Kidney (tissue), 14 donors: ENCODE data around the gene ARHGAP23. TPM values are rescaled to one million over a fixed set of nuclear protein-coding genes. Genes with fewer than 3 reads are reported as not detected.
"Not testable (repeated sequence)": the region's sequence is repeated elsewhere in the genome, so short reads cannot be mapped to it uniquely, and the experiment has no call there.

ENCODE experiments used
- DNase-seq, 5 donors: peaks; one replicate each; pipeline ENCODE4 v3.0.0-alpha.2; 2013 to 2020
- FAIRE-seq: peaks from 2 replicates; lab custom pipeline; 2012; peaks lifted over from hg19 to GRCh38; lab: Jason Lieb, UNC
- H3K27ac ChIP-seq, 2 donors: one replicate each; pipeline ENCODE4 v1.7.0; 2013; ENCODE audit warnings: low read depth in 2 of 2, low read length in 2 of 2, inconsistent platforms in 1 of 2
- H3K27me3 ChIP-seq: one replicate; pipeline ENCODE4 v1.7.1; 2013; ENCODE audit warnings: low read length, inconsistent platforms; ENCODE audit not compliant: control insufficient read depth, insufficient read depth
- H3K36me3 ChIP-seq, 3 donors: one replicate each; pipeline versions ENCODE4 v1.7.0 to v1.7.1; 2013; ENCODE audit warnings: low read length in 3 of 3, control low read depth in 1 of 3, inconsistent platforms in 1 of 3; ENCODE audit not compliant: insufficient read depth in 3 of 3, control insufficient read depth in 2 of 3
- H3K4me1 ChIP-seq, 3 donors: one replicate each; pipeline versions ENCODE4 v1.7.0 to v1.7.1; 2013; ENCODE audit warnings: low read length in 3 of 3, inconsistent platforms in 1 of 3, low read depth in 1 of 3; ENCODE audit not compliant: control insufficient read depth in 2 of 3, insufficient read depth in 2 of 3
- H3K4me3 ChIP-seq, 3 donors: one replicate each; pipeline versions ENCODE4 v1.7.0 to v1.8.1; 2013; ENCODE audit warnings: low read length in 3 of 3, control low read depth in 1 of 3, inconsistent platforms in 1 of 3
- H3K9ac ChIP-seq, 3 donors: one replicate each; pipeline versions ENCODE4 v1.7.0 to v1.7.1; 2013; ENCODE audit warnings: low read length in 3 of 3, control low read depth in 1 of 3, inconsistent platforms in 1 of 3
- H3K9me3 ChIP-seq, 3 donors: one replicate each; pipeline versions ENCODE4 v1.7.0 to v1.7.1; 2013; ENCODE audit warnings: low read length in 3 of 3, control low read depth in 1 of 3, inconsistent platforms in 1 of 3; ENCODE audit not compliant: control insufficient read depth in 2 of 3, insufficient read depth in 1 of 3
- CTCF ChIP-seq: IDR thresholded peaks from 3 replicates; pipeline ENCODE4 v1.5.1; 2012; ENCODE audit warnings: mild to moderate bottlenecking, moderate library complexity, borderline replicate concordance; ENCODE audit not compliant: insufficient read depth; ENCODE audit errors: extremely low read depth
- intact Hi-C: fragments of 100-400 bp; cut with DNase I; formaldehyde crosslinking; loops from one replicate; pipeline ENCODE4 v1.11.1; 2022
- polyA plus RNA-seq: library from polyadenylated mRNA; stranded (reverse); fragments of 350-450 nt; fragmentation: Illumina TruSeq; extraction: RNeasy Lipid Tissue Mini Kit (QIAGEN cat#74804); gene quantifications from one replicate; pipeline ENCODE4 v1.2.3, GENCODE V29; 2014; ENCODE audit warnings: low read depth, low replicate concordance; ENCODE audit not compliant: insufficient read depth
- total RNA-seq: library from RNA; stranded (reverse); fragmentation: NEBNext Ultra II Directional; extraction: Animal tissue kit (Norgen Biotek cat#: 25700); gene quantifications from one replicate; pipeline ENCODE4 v1.2.1, GENCODE V29; 2021
- donor health status: control.
- donor health status: control.
- donor health status: control.
- donor health status: control.
- donor health status: control.
- donor health status: DM: yes; HTN: yes; CAD: no.
- donor health status: Normal renal cell carcinoma (clear cell type).

ARHGAP23 gene
- total and polyA plus RNA-seq, 2 donors from 2014 or later = 7.6 to 53.8 TPM

GRCh38 chr17:38498353-38498752, 70.1 kb downstream of the ARHGAP23 start:
- no peak overlapping the region for H3K4me3 ChIP-seq
- FAIRE-seq (no peak), DNase-seq (peak in 1 of 5 donors; percentile 63)
- no peak overlapping the region for H3K27ac ChIP-seq
- TF ChIP-seq CTCF = no peak
- H3K4me1 ChIP-seq = no peaks in the 10 kb centered on the region
- intact Hi-C loops = loop anchor here (10.0 kb wide), 1 partner anchor 64 kb away; no protein-coding TSS in a partner anchor
- H3K9ac ChIP-seq = no peak overlapping the region
- H3K36me3 ChIP-seq = no peaks in the 10 kb centered on the region
- H3K9me3 ChIP-seq = no peaks in the 10 kb centered on the region
- no peaks in the 10 kb centered on the region for H3K27me3 ChIP-seq

- FAIRE-seq, H3K27ac ChIP-seq, H3K4me1 ChIP-seq, H3K36me3 ChIP-seq, H3K4me3 ChIP-seq, H3K9me3 ChIP-seq, H3K9ac ChIP-seq, H3K27me3 ChIP-seq: not testable (repeated sequence)
- peak in 1 of 5 donors; percentile 18 for DNase-seq
- intact Hi-C loops = loop anchor here (10.0 kb wide), 1 partner anchor 64 kb away; no protein-coding TSS in a partner anchor
Observed at GRCh38 chr17:38499230-38499629, 71.0 kb downstream of the ARHGAP23 start.

GRCh38 chr17:38501718-38502117, 73.5 kb downstream of the ARHGAP23 start:
- intact Hi-C loops, H3K36me3 ChIP-seq, H3K9ac ChIP-seq, H3K4me1 ChIP-seq, DNase-seq, H3K4me3 ChIP-seq, FAIRE-seq, H3K27me3 ChIP-seq, H3K27ac ChIP-seq, H3K9me3 ChIP-seq: not testable (repeated sequence)

- DNase-seq = peak in 1 of 5 donors; percentile 37
- H3K9me3 ChIP-seq, FAIRE-seq, H3K27ac ChIP-seq, H3K4me1 ChIP-seq, intact Hi-C loops, H3K27me3 ChIP-seq, H3K36me3 ChIP-seq, H3K4me3 ChIP-seq, H3K9ac ChIP-seq: not testable (repeated sequence)
Observed at GRCh38 chr17:38503286-38503913, 75.1 kb downstream of the ARHGAP23 start.

GRCh38 chr17:38504216-38504615, 76.0 kb downstream of the ARHGAP23 start:
- H3K4me3 ChIP-seq = no peak overlapping the region
- no peaks in the 10 kb centered on the region for H3K4me1 ChIP-seq
- H3K9me3 ChIP-seq = no peaks in the 10 kb centered on the region
- FAIRE-seq (no peak), DNase-seq (peak in 1 of 5 donors; percentile 64)
- H3K27ac ChIP-seq = no peak overlapping the region
- H3K36me3 ChIP-seq = no peaks in the 10 kb centered on the region
- no peak overlapping the region for H3K9ac ChIP-seq
- H3K27me3 ChIP-seq = no peaks in the 10 kb centered on the region
- intact Hi-C loops = no loop called here
- no peak for TF ChIP-seq CTCF
